AG09309 (cell line): Measurements from ENCODE around the gene CEP95.

ENCODE experiments used
- DNase-seq: peaks from one replicate; pipeline ENCODE4 v3.0.0-alpha.2; 2010; ENCODE audit warnings: low read depth
- H3K4me3 ChIP-seq: 2 replicates; pipeline ENCODE4 v1.5.1; 2011; ENCODE audit warnings: mild to moderate bottlenecking, low read depth, low read length, moderate library complexity; ENCODE audit not compliant: control insufficient read depth
- TF ChIP-seq, protein P1 (sequence below): IDR thresholded peaks from 2 replicates; pipeline ENCODE4 v1.5.1; 2011; ENCODE audit warnings: mild to moderate bottlenecking, low read depth, low read length, inconsistent platforms; ENCODE audit not compliant: insufficient read depth, control insufficient read depth; ENCODE audit errors: missing control alignments

The CEP95 gene

DNA sequence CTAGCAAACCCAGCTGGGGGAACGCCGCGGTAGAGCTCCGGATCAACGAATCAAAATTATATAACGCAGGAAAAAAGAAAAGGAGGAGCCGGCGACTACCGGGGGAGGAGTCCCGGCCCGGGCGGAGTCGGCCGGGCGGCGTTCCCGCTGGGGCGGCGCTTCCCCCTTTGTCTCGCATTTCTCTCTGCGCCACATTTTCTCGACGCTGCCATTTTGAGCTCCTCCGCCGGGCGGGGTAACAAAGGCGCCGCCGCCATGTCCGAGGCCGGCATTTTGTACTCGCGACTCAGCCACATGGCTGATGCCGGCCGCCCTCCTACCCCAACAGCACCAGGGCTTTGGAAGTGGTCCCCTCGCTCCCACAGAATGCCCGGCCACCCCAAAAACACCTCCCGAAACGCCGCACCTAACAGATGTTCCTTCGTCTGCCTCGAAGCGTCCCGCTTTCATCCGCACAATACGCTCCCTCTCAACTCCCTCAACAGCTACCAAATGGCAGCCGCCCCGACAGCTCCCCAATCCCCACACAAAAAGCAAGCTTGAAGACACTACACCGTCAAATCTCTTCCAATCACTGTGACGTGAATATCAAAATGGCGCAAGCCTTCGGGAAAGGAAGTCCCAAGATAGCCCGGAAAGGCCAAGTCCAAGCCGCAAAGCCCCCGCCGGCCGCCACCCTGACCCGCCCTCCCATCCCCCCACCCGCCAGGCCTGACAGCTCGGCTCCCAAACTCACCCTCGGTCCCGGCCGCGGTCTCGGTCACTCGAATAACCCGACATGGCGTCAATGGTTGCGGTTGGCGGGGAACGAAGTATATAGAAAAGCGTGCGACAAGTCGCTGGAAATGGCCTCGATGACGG lies 1.2 kb upstream of the CEP95 start:
- TF ChIP-seq, protein P1, sequence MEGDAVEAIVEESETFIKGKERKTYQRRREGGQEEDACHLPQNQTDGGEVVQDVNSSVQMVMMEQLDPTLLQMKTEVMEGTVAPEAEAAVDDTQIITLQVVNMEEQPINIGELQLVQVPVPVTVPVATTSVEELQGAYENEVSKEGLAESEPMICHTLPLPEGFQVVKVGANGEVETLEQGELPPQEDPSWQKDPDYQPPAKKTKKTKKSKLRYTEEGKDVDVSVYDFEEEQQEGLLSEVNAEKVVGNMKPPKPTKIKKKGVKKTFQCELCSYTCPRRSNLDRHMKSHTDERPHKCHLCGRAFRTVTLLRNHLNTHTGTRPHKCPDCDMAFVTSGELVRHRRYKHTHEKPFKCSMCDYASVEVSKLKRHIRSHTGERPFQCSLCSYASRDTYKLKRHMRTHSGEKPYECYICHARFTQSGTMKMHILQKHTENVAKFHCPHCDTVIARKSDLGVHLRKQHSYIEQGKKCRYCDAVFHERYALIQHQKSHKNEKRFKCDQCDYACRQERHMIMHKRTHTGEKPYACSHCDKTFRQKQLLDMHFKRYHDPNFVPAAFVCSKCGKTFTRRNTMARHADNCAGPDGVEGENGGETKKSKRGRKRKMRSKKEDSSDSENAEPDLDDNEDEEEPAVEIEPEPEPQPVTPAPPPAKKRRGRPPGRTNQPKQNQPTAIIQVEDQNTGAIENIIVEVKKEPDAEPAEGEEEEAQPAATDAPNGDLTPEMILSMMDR = no peak
- DNase-seq = peak; percentile 55
- peak overlapping the region; percentile 97 for H3K4me3 ChIP-seq

DNA sequence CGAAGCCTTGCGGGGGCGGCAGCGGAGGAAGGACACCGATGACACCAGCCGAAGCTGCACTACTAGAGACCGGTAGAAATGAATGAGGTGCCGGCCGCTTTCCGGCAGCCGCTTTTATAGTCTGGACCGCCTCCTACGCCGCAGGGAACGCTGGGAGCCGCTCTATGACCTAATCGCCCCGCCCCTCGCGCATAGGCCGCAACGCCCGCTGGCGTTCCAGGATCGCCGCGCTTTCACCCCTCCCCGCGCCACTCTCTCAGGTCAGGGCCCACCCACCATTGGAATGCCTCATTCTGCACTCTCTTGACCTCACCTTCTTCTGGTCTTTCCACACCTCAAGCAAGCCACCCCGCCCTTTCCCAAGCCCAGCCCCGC lies 589 bp upstream of the CEP95 start, which contains the start of gene DDX5:
DDX5 (minus strand) TSS at position 89 of the 375 bp plus-strand sequence. CDS start 170 bp downstream, outside the sequence.
- H3K4me3 ChIP-seq = peak within 1 kb of the TSS; percentile 97
- DNase-seq = peak; percentile 86
- TF ChIP-seq, protein P1 = no peak

- TF ChIP-seq, protein P1 = peak; percentile 53
- peak overlapping the region; percentile 97 for H3K4me3 ChIP-seq
- peak; percentile 43 for DNase-seq
These were observed 621 bp downstream of the CEP95 start for GRCh38 chr17:64507413-64507782.

DNA sequence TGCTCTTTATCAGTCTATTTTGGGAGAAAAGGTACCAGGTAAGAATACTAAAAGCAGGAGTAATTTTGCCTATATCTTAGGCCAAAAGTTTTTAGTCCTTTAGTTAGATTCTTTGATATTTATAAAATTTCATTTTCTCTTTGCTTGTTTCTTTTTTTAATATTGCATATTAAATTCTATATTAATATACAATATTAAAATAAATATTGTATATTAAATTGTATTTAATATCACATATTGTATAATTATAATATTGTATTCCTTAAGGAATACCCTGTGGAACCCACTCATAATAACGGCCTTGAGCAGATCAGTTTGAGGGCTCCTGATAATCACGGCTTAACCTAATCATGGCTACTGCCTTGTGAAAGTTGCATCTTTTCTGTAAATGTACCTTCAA lies 1.9 kb downstream of the CEP95 start:
- DNase-seq = no peak
- TF ChIP-seq, protein P1 = no peak
- H3K4me3 ChIP-seq = peak overlapping the region; percentile 97; the same call in 1 of the 2 replicates

DNA sequence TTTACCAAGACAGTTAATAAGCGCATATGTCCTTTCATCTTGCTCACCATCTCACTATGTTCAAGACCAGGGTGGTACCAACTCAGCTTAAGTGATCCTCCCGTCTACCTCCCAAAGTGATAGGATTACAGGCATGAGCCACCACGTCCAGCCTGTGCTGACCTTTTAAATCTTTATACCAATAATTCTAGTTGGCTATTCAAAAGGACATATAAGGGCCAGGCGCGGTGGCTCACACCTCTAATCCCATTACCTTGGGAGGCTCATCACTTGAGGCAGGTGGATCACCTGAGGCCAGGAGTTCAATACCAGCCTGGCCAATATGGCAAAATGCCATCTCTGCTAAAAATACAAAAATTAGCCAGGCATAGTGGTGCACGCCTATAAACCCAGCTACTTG lies 2.4 kb downstream of the CEP95 start:
- no peak for DNase-seq
- H3K4me3 ChIP-seq = no peak overlapping the region
- TF ChIP-seq, protein P1 = no peak

DNA sequence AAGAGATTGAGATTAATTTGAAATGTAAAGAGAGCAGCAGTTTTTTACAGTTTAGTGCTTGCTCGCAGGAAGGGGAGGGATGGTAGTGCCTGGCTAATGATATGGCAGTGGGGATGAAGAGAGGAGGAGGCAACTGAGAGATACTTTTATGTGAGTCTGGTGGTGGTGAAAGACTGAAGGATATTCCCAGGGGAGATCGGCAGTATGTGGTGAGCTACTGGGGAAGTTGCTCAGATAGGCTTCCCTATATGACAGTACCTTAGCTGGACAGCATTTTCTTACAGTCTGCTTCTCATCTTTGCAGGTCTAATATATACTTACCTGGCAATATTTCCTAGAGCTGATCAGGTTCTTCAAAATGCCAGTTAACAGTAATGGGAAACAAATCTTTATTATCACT lies 8.6 kb downstream of the CEP95 start:
- no peak overlapping the region for H3K4me3 ChIP-seq
- TF ChIP-seq, protein P1 = no peak
- DNase-seq = no peak

DNA sequence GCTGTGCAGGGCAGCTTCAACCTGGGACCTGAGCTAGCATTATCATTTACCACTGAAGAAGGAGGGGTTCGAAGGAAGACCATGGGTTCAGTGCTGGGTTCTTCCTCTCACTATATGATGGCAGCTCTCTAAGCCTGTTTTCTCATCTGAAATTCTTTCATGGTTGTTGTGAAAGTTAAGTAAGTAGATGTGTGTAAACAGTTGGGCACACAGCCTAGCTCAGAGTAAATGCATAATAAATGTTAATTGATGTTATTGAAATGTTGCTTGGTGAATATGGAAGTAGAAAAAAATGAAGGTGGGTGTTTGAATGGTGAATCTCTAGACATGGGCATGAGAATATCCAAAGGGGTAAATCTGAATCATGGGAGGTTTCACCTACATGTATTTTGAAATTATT lies 9.1 kb downstream of the CEP95 start:
- TF ChIP-seq, protein P1 = no peak
- no peak overlapping the region for H3K4me3 ChIP-seq
- no peak for DNase-seq
